GM13977 (cell line): Measurements from ENCODE around the gene CIC.
A peak's percentile ranks its signal among the peaks of the same experiment; 100 is the strongest.

Experiments
- DNase-seq: peaks from one replicate; pipeline ENCODE4 v3.0.0; 2012; ENCODE audit warnings: low spot score
- CTCF ChIP-seq: IDR thresholded peaks from 2 replicates; pipeline ENCODE4 v1.5.1; 2012; ENCODE audit warnings: mild to moderate bottlenecking, control low read depth; ENCODE audit not compliant: insufficient read depth; ENCODE audit errors: extremely low read depth, missing control alignments
- in situ Hi-C: fragments of 300-500 bp; cut with MboI; formaldehyde crosslinking; loops from one replicate; pipeline ENCODE4 v1.12.0; 2022; ENCODE audit warnings: low sequenced_read_pairs, low pct_unique_long_range_greater_than_20kb, mixed read lengths, inconsistent platforms; ENCODE audit not compliant: unreplicated experiment

The CIC gene

GRCh38 chr19:42325308-42325895 lies 56.4 kb downstream of the CIC start, which contains the start of gene MEGF8:
Gene MEGF8, plus strand, starts transcription at chr19:42325635. Its CDS starts 609 bp downstream, at chr19:42326244.
- TF ChIP-seq CTCF, result peak; percentile 96
- in situ Hi-C loops, result no loop called here
- DNase-seq, result peak; percentile 98

GRCh38 chr19:42325896-42326771 lies 57.1 kb downstream of the CIC start:
- in situ Hi-C loops, result no loop called here
- peak; percentile 10 for TF ChIP-seq CTCF
- DNase-seq, result no peak

- no peak for TF ChIP-seq CTCF
- DNase-seq, result no peak
- in situ Hi-C loops, result no loop called here
These were observed 57.9 kb downstream of the CIC start for GRCh38 chr19:42326969-42327368.

- in situ Hi-C loops, result no loop called here
- TF ChIP-seq CTCF, result no peak
- DNase-seq, result no peak
These were observed 58.3 kb downstream of the CIC start for GRCh38 chr19:42327381-42327780.

GRCh38 chr19:42328106-42328505 lies 59.1 kb downstream of the CIC start:
- in situ Hi-C loops, result no loop called here

GRCh38 chr19:42328854-42329253 lies 59.8 kb downstream of the CIC start:
- no peak for TF ChIP-seq CTCF
- no peak for DNase-seq
- in situ Hi-C loops, result no loop called here

More at GRCh38 chr19:42328106-42328505, 59.1 kb downstream of the CIC start:
- no peak for TF ChIP-seq CTCF
- no peak for DNase-seq
